WTC11 (cell line): ENCODE measurements around the gene UFSP2. TPM values are rescaled to one million over a fixed set of nuclear protein-coding genes. Genes with fewer than 3 reads are reported as not detected.

ENCODE experiments used
- ATAC-seq: fragments of 200-7000 bp; cut with Tn5 transposase; 2 replicates; pipeline ENCODE4 v1.10.0; 2021; ENCODE audit warnings: mild to moderate bottlenecking, moderate library complexity
- CTCF ChIA-PET: fragments of 300-600 bp; sonication (Branson Sonifier 250); formaldehyde crosslinking; loops from one replicate; lab custom pipeline; 2021; ENCODE audit warnings: antibody characterized with exemption; lab: Charles Lee
- POLR2A ChIA-PET: fragments of 350-600 bp; sonication (Branson Sonifier 250); formaldehyde crosslinking; loops from one replicate; lab custom pipeline; 2021; ENCODE audit warnings: antibody characterized with exemption; lab: Charles Lee
- DNase-seq: peaks from one replicate; pipeline ENCODE4 v3.0.0; 2021; ENCODE audit warnings: low spot score
- H3K27ac Mint-ChIP-seq: 2 replicates; pipeline ENCODE4 v1.8.0; 2021; ENCODE audit warnings: mixed read lengths
- H3K27me3 Mint-ChIP-seq: 2 replicates; pipeline ENCODE4 v1.8.0; 2021; ENCODE audit warnings: low read depth, mild to moderate bottlenecking, moderate library complexity, mixed read lengths
- H3K36me3 Mint-ChIP-seq: 2 replicates; pipeline ENCODE4 v1.8.0; 2021; ENCODE audit warnings: mixed read lengths
- H3K4me1 Mint-ChIP-seq: 2 replicates; pipeline ENCODE4 v1.8.0; 2022; ENCODE audit warnings: mixed read lengths
- H3K4me3 Mint-ChIP-seq: 2 replicates; pipeline ENCODE4 v1.8.0; 2021; ENCODE audit warnings: mild to moderate bottlenecking, moderate library complexity, mixed read lengths
- H3K9me3 Mint-ChIP-seq: 2 replicates; pipeline ENCODE4 v1.8.0; 2021; ENCODE audit warnings: mixed read lengths
- AFF4 ChIP-seq: sonication (generic); formaldehyde crosslinking; IDR thresholded peaks from 2 replicates; pipeline ENCODE4 v1.8.1; 2023; ENCODE audit warnings: mild to moderate bottlenecking, missing genetic modification reagents, borderline replicate concordance
- CBFB ChIP-seq: sonication (generic); formaldehyde crosslinking; IDR thresholded peaks from 2 replicates; pipeline ENCODE4 v1.8.1; 2022; ENCODE audit warnings: mild to moderate bottlenecking, low read depth, missing genetic modification reagents
- E2F4 ChIP-seq: sonication (generic); formaldehyde crosslinking; IDR thresholded peaks from 2 replicates; pipeline ENCODE4 v1.8.1; 2022; ENCODE audit warnings: low read depth, mild to moderate bottlenecking, moderate library complexity, missing genetic modification reagents, borderline replicate concordance
- ELF4 ChIP-seq: sonication (generic); formaldehyde crosslinking; IDR thresholded peaks from 2 replicates; pipeline ENCODE4 v1.8.1; 2022; ENCODE audit warnings: low read depth, mild to moderate bottlenecking, moderate library complexity, missing genetic modification reagents
- ESRRA ChIP-seq: sonication (generic); formaldehyde crosslinking; IDR thresholded peaks from 2 replicates; pipeline ENCODE4 v1.8.1; 2022; ENCODE audit warnings: mild to moderate bottlenecking, missing genetic modification reagents, borderline replicate concordance
- FOXJ3 ChIP-seq: sonication (generic); formaldehyde crosslinking; IDR thresholded peaks from 2 replicates; pipeline ENCODE4 v1.9.0; 2021; ENCODE audit warnings: missing genetic modification reagents, mild to moderate bottlenecking, borderline replicate concordance
- FOXK1 ChIP-seq: sonication (generic); formaldehyde crosslinking; IDR thresholded peaks from 2 replicates; pipeline ENCODE4 v1.8.0; 2022; ENCODE audit warnings: mild to moderate bottlenecking, moderate library complexity, missing genetic modification reagents
- GABPB1 ChIP-seq: sonication (generic); formaldehyde crosslinking; IDR thresholded peaks from 2 replicates; pipeline ENCODE4 v1.8.1; 2023; ENCODE audit warnings: mild to moderate bottlenecking, missing genetic modification reagents
- MLX ChIP-seq: sonication (generic); formaldehyde crosslinking; IDR thresholded peaks from 2 replicates; pipeline ENCODE4 v1.8.1; 2023; ENCODE audit warnings: mild to moderate bottlenecking, missing genetic modification reagents, moderate library complexity
- MYBL2 ChIP-seq: sonication (generic); formaldehyde crosslinking; IDR thresholded peaks from 2 replicates; pipeline ENCODE4 v1.8.1; 2023; ENCODE audit warnings: mild to moderate bottlenecking, moderate library complexity, missing genetic modification reagents
- NFATC4 ChIP-seq: fragments of 250-450 bp; sonication (Bioruptor Pico); IDR thresholded peaks from 2 replicates; pipeline ENCODE4 v1.9.0; 2021; ENCODE audit warnings: mild to moderate bottlenecking
- NR3C1 ChIP-seq: sonication (generic); formaldehyde crosslinking; conservative IDR thresholded peaks from 2 replicates; pipeline ENCODE4 v1.8.1; 2023; ENCODE audit warnings: low read depth, mild to moderate bottlenecking, missing genetic modification reagents
- PREB ChIP-seq: sonication (generic); formaldehyde crosslinking; IDR thresholded peaks from 2 replicates; pipeline ENCODE4 v1.8.1; 2022; ENCODE audit warnings: mild to moderate bottlenecking, missing genetic modification reagents, moderate library complexity, borderline replicate concordance
- PRRX2 ChIP-seq: fragments of 250-450 bp; sonication (Bioruptor Pico); IDR thresholded peaks from 2 replicates; pipeline ENCODE4 v1.8.0; 2021; ENCODE audit warnings: mild to moderate bottlenecking
- SMAD4 ChIP-seq: sonication (generic); formaldehyde crosslinking; IDR thresholded peaks from 2 replicates; pipeline ENCODE4 v1.8.0; 2022; ENCODE audit warnings: mild to moderate bottlenecking, missing genetic modification reagents
- SP1 ChIP-seq: sonication (generic); formaldehyde crosslinking; conservative IDR thresholded peaks from 2 replicates; pipeline ENCODE4 v1.8.1; 2022; ENCODE audit warnings: missing genetic modification reagents
- STAT6 ChIP-seq: sonication (generic); formaldehyde crosslinking; conservative IDR thresholded peaks from 2 replicates; pipeline ENCODE4 v1.8.1; 2023; ENCODE audit warnings: mild to moderate bottlenecking, low read depth, missing genetic modification reagents, moderate library complexity
- TCF7 ChIP-seq: sonication (generic); formaldehyde crosslinking; IDR thresholded peaks from 2 replicates; pipeline ENCODE4 v1.8.0; 2022; ENCODE audit warnings: mild to moderate bottlenecking, low read depth, missing genetic modification reagents, moderate library complexity
- TEAD4 ChIP-seq: sonication (generic); formaldehyde crosslinking; IDR thresholded peaks from 2 replicates; pipeline ENCODE4 v1.8.0; 2022; ENCODE audit warnings: mild to moderate bottlenecking, missing genetic modification reagents
- ZMAT4 ChIP-seq: fragments of 250-450 bp; sonication (Bioruptor Pico); IDR thresholded peaks from 2 replicates; pipeline ENCODE4 v1.9.0; 2021; ENCODE audit warnings: mild to moderate bottlenecking
- ZNF263 ChIP-seq: sonication (generic); formaldehyde crosslinking; IDR thresholded peaks from 2 replicates; pipeline ENCODE4 v1.8.1; 2022; ENCODE audit warnings: low read depth, mild to moderate bottlenecking, moderate library complexity, missing genetic modification reagents
- ZNF281 ChIP-seq: sonication (generic); formaldehyde crosslinking; IDR thresholded peaks from 2 replicates; pipeline ENCODE4 v1.8.0; 2023; ENCODE audit warnings: mild to moderate bottlenecking, missing genetic modification reagents
- ZNF396 ChIP-seq: fragments of 250-450 bp; sonication (Bioruptor Pico); IDR thresholded peaks from 2 replicates; pipeline ENCODE4 v1.8.0; 2021; ENCODE audit warnings: mild to moderate bottlenecking, moderate library complexity, borderline replicate concordance
- ZNF416 ChIP-seq: fragments of 250-450 bp; sonication (Bioruptor Pico); IDR thresholded peaks from 2 replicates; pipeline ENCODE4 v1.9.0; 2021; ENCODE audit warnings: mild to moderate bottlenecking, inconsistent platforms
- total RNA-seq: library from RNA; stranded (reverse); gene quantifications from 3 replicates; pipeline ENCODE4 v1.2.3, GENCODE V29; 2021

The UFSP2 gene
- total RNA-seq, 1 experiment from 2014 or later, result 30.8 TPM

- Mint-ChIP-seq H3K4me1 (no peaks in the 10 kb centered on the region), H3K27me3 (no peaks in the 10 kb centered on the region), H3K9me3 (no peaks in the 10 kb centered on the region), H3K27ac (no peak overlapping the region), H3K4me3 (no peak overlapping the region), H3K36me3 (peaks cover 52% of the 10 kb centered on the region)
- ChIA-PET CTCF (interaction anchor here (0.6 to 1.5 kb wide), 3 partner anchors 194 to 566 kb away, joined by 3 to 5 read pairs (median 4); no protein-coding TSS in a partner anchor), POLR2A (no interaction called here)
- no peak for ATAC-seq
- no peak for TF ChIP-seq AFF4 (CRISPR knock-in tag)
- TF ChIP-seq FOXK1 (CRISPR knock-in tag), result no peak
- TF ChIP-seq ESRRA (CRISPR knock-in tag), result no peak
- no peak for TF ChIP-seq STAT6 (CRISPR knock-in tag)
- TF ChIP-seq NFATC4, result no peak
- TF ChIP-seq TCF7 (CRISPR knock-in tag), result no peak
- no peak for TF ChIP-seq E2F4 (CRISPR knock-in tag)
- no peak for TF ChIP-seq SMAD4
- no peak for TF ChIP-seq FOXJ3
- no peak for TF ChIP-seq MLX (CRISPR knock-in tag)
- TF ChIP-seq ZMAT4 (CRISPR knock-in tag), result no peak
- no peak for TF ChIP-seq SP1 (CRISPR knock-in tag)
- no peak for TF ChIP-seq CBFB (CRISPR knock-in tag)
- TF ChIP-seq PRRX2, result no peak
- no peak for TF ChIP-seq ELF4
- TF ChIP-seq ZNF263 (CRISPR knock-in tag), result no peak
- TF ChIP-seq NR3C1 (CRISPR knock-in tag), result no peak
- no peak for TF ChIP-seq GABPB1 (CRISPR knock-in tag)
- TF ChIP-seq MYBL2 (CRISPR knock-in tag), result no peak
- no peak for DNase-seq
Measured at GRCh38 chr4:185404031-185404430, 21.7 kb downstream of the UFSP2 start.

- ATAC-seq, result no peak
- CTCF ChIA-PET, result no interaction called here
- POLR2A ChIA-PET, result no interaction called here
- no peaks in the 10 kb centered on the region for H3K9me3 Mint-ChIP-seq
- no peak overlapping the region for H3K4me3 Mint-ChIP-seq
- DNase-seq, result no peak
- no peaks in the 10 kb centered on the region for H3K27me3 Mint-ChIP-seq
- no peak overlapping the region for H3K27ac Mint-ChIP-seq
- H3K4me1 Mint-ChIP-seq, result peaks cover 20% of the 10 kb centered on the region
- peaks cover 51% of the 10 kb centered on the region for H3K36me3 Mint-ChIP-seq
- no peak for TF ChIP-seq ZNF416 (CRISPR knock-in tag)
- no peak for TF ChIP-seq FOXK1 (CRISPR knock-in tag)
- no peak for TF ChIP-seq ELF4
- TF ChIP-seq TEAD4 (CRISPR knock-in tag), result no peak
- no peak for TF ChIP-seq NFATC4
- TF ChIP-seq SP1 (CRISPR knock-in tag), result no peak
- no peak for TF ChIP-seq PREB (CRISPR knock-in tag)
- no peak for TF ChIP-seq ZNF396 (CRISPR knock-in tag)
- no peak for TF ChIP-seq ZNF281
Measured at GRCh38 chr4:185399466-185399865, 26.3 kb downstream of the UFSP2 start.
